ENCODE data around the gene TRIB2.

- TF ChIP-seq EZH2 (IDR thresholded peaks at IDR 0.05) (no peak), POLR2AphosphoS5 (IDR thresholded peaks at IDR 0.05; ENCODE audit: borderline replicate concordance, low read depth, low read length) (no peak), FOXP2 (optimal IDR thresholded peaks at IDR 0.05; ENCODE audit: control extremely low read depth, extremely low read length, insufficient read depth) (no peak)
These were observed 48.3 kb downstream of the TRIB2 start for GRCh38 chr2:12764849-12765605.
